ENCODE results near the gene TACC2. TPM values are rescaled to one million over a fixed set of nuclear protein-coding genes. Genes with fewer than 3 reads are reported as not detected.

The TACC2 gene
- total RNA-seq, 1 donor from 2014 or later = 56.6 TPM

- Mint-ChIP-seq H3K9me3 (ENCODE audit: low read depth) (no peaks in the 10 kb centered on the region), H3K27ac (ENCODE audit: unreplicated experiment) (peak overlapping the region; percentile 27), H3K4me1 (ENCODE audit: low read depth) (peaks cover 15% of the 10 kb centered on the region), H3K4me3 (ENCODE audit: unreplicated experiment) (peak overlapping the region; percentile 59), H3K36me3 (ENCODE audit: low read depth) (peaks cover 1% of the 10 kb centered on the region), H3K27me3 (ENCODE audit: low read depth) (no peaks in the 10 kb centered on the region)
- no peak for DNase-seq (ENCODE audit: low spot score)
- peak; percentile 29 for TF ChIP-seq CTCF (IDR thresholded peaks at IDR 0.05)
Observed at GRCh38 chr10:121975295-121976086, 13.5 kb upstream of the TACC2 start.

GRCh38 chr10:121976607-121977006 lies 12.4 kb upstream of the TACC2 start:
- Mint-ChIP-seq H3K36me3 (ENCODE audit: low read depth) (peaks cover 1% of the 10 kb centered on the region), H3K27ac (ENCODE audit: unreplicated experiment) (no peak overlapping the region), H3K27me3 (ENCODE audit: low read depth) (no peaks in the 10 kb centered on the region), H3K4me3 (ENCODE audit: unreplicated experiment) (no peak overlapping the region), H3K9me3 (ENCODE audit: low read depth) (peaks cover 7% of the 10 kb centered on the region), H3K4me1 (ENCODE audit: low read depth) (peaks cover 15% of the 10 kb centered on the region)
- no peak for DNase-seq (ENCODE audit: low spot score)
- no peak for TF ChIP-seq CTCF (IDR thresholded peaks at IDR 0.05)

- Mint-ChIP-seq H3K27ac (ENCODE audit: unreplicated experiment) (no peak overlapping the region), H3K27me3 (ENCODE audit: low read depth) (no peaks in the 10 kb centered on the region), H3K9me3 (ENCODE audit: low read depth) (peaks cover 7% of the 10 kb centered on the region), H3K36me3 (ENCODE audit: low read depth) (no peaks in the 10 kb centered on the region), H3K4me1 (ENCODE audit: low read depth) (peaks cover 7% of the 10 kb centered on the region), H3K4me3 (ENCODE audit: unreplicated experiment) (no peak overlapping the region)
- DNase-seq (ENCODE audit: low spot score) = peak; percentile 88
- no peak for TF ChIP-seq CTCF (IDR thresholded peaks at IDR 0.05)
Observed at GRCh38 chr10:121978511-121978910, 10.5 kb upstream of the TACC2 start.

- Mint-ChIP-seq H3K4me1 (ENCODE audit: low read depth) (no peaks in the 10 kb centered on the region), H3K9me3 (ENCODE audit: low read depth) (peaks cover 19% of the 10 kb centered on the region), H3K27me3 (ENCODE audit: low read depth) (no peaks in the 10 kb centered on the region), H3K36me3 (ENCODE audit: low read depth) (peaks cover 4% of the 10 kb centered on the region), H3K27ac (ENCODE audit: unreplicated experiment) (no peak overlapping the region), H3K4me3 (ENCODE audit: unreplicated experiment) (no peak overlapping the region)
- TF ChIP-seq CTCF (IDR thresholded peaks at IDR 0.05) = no peak
- DNase-seq (ENCODE audit: low spot score) = no peak
Observed at GRCh38 chr10:121981346-121981745, 7.6 kb upstream of the TACC2 start.

- TF ChIP-seq CTCF (IDR thresholded peaks at IDR 0.05) = no peak
- Mint-ChIP-seq H3K4me1 (ENCODE audit: low read depth) (peaks cover 3% of the 10 kb centered on the region), H3K4me3 (ENCODE audit: unreplicated experiment) (no peak overlapping the region), H3K27ac (ENCODE audit: unreplicated experiment) (no peak overlapping the region), H3K9me3 (ENCODE audit: low read depth) (peaks cover 19% of the 10 kb centered on the region), H3K36me3 (ENCODE audit: low read depth) (peaks cover 4% of the 10 kb centered on the region), H3K27me3 (ENCODE audit: low read depth) (no peaks in the 10 kb centered on the region)
- no peak for DNase-seq (ENCODE audit: low spot score)
Observed at GRCh38 chr10:121983852-121984251, 5.1 kb upstream of the TACC2 start.

All from chondrocyte (in vitro differentiated cells).